HCT116 (cell line): ENCODE data around the gene GCN1. TPM values are rescaled to one million over a fixed set of nuclear protein-coding genes. Genes with fewer than 3 reads are reported as not detected.

Experiments
- ATAC-seq: fragments of 200-7000 bp; cut with Tn5 transposase; 2 replicates; pipeline ENCODE4 v1.9.1; 2020; ENCODE audit warnings: mild to moderate bottlenecking, moderate library complexity
- BruUV-seq: library from RNA; stranded (reverse); fragments of 400-500 nt; replicated peaks from 2 replicates; lab custom pipeline; 2021; lab: Mats Ljungman, UMichigan
- CTCF ChIA-PET: fragments of 300-600 bp; sonication (Branson Sonifier 250); formaldehyde crosslinking; loops from one replicate; lab custom pipeline; 2021; ENCODE audit warnings: antibody characterized with exemption; lab: Charles Lee
- POLR2A ChIA-PET: fragments of 300-600, 350-600 bp; sonication (Branson Sonifier 250); formaldehyde crosslinking; loops from one replicate; lab custom pipeline; 2021; ENCODE audit warnings: antibody characterized with exemption; lab: Charles Lee
- RAD21 ChIA-PET, 2 experiments: fragments of 300-600 bp; sonication (Branson Sonifier 250); formaldehyde crosslinking; loops; one replicate each; lab custom pipeline; 2023; ENCODE audit warnings: low total read pairs in 2 of 2; ENCODE audit not compliant: uncharacterized antibody in 2 of 2, unreplicated experiment in 2 of 2, low non-redundant PET in 1 of 2; lab: Charles Lee
- DNase-seq: peaks from one replicate; pipeline ENCODE4 v3.0.0-alpha.2; 2010; ENCODE audit warnings: low read depth, low spot score
- H2AFZ ChIP-seq: fragments of 200-600 bp; shearing (Covaris generic), sonication (generic); 2 replicates; pipeline ENCODE4 v1.6.1; 2017; ENCODE audit warnings: low read depth, mixed run types, mixed read lengths, antibody characterized with exemption, low read length; ENCODE audit not compliant: poor library complexity, severe bottlenecking
- H3K27ac ChIP-seq: 2 replicates; pipeline ENCODE4 v1.5.1; 2012; ENCODE audit warnings: low read depth, low read length
- H3K27me3 ChIP-seq: fragments of 200-600 bp; sonication (generic); 2 replicates; pipeline ENCODE4 v1.6.1; 2016; ENCODE audit warnings: mixed run types, low read length, mixed read lengths; ENCODE audit not compliant: insufficient read depth
- H3K36me3 ChIP-seq, 2 experiments: fragments of 200-500 bp in 1 of 2; fragments of 200-600 bp in 1 of 2; sonication (Bioruptor generic) in 1 of 2; sonication (generic) in 1 of 2; 2 replicates each; pipeline versions ENCODE4 v1.5.1 to v1.6.1; 2014 to 2016; ENCODE audit warnings: low read length in 2 of 2, inconsistent platforms in 1 of 2, mixed read lengths in 1 of 2, mixed run types in 1 of 2; ENCODE audit not compliant: insufficient read depth in 2 of 2, control insufficient read depth in 1 of 2
- H3K4me1 ChIP-seq, 2 experiments: fragments of 200-600 bp in 1 of 2; sonication (generic) in 1 of 2; 2 replicates each; pipeline versions ENCODE4 v1.5.1 to v1.6.1; 2012 to 2017; ENCODE audit warnings: low read length in 2 of 2, inconsistent platforms in 1 of 2, mild to moderate bottlenecking in 1 of 2, mixed read lengths in 1 of 2, mixed run types in 1 of 2, moderate library complexity in 1 of 2; ENCODE audit not compliant: insufficient read depth in 2 of 2, control insufficient read depth in 1 of 2
- H3K4me2 ChIP-seq: fragments of 200-600 bp; sonication (generic); 2 replicates; pipeline ENCODE4 v1.6.1; 2017; ENCODE audit warnings: mixed run types, low read length, mixed read lengths
- H3K4me3 ChIP-seq, 2 experiments: fragments of 200-600 bp in 1 of 2; sonication (generic) in 1 of 2; replicated peaks in 1 of 2; 2 replicates each; pipeline ENCODE4 v1.5.1; 2011 to 2016; ENCODE audit warnings: low read length in 2 of 2, control low read depth in 1 of 2, low read depth in 1 of 2, mild to moderate bottlenecking in 1 of 2, mixed read lengths in 1 of 2, mixed run types in 1 of 2
- H3K79me2 ChIP-seq: fragments of 200-600 bp; sonication (generic); 2 replicates; pipeline ENCODE4 v1.6.1; 2017; ENCODE audit warnings: mild to moderate bottlenecking, mixed run types, low read length, moderate library complexity, mixed read lengths; ENCODE audit not compliant: insufficient read depth
- H3K9ac ChIP-seq: fragments of 200-600 bp; sonication (generic); 2 replicates; pipeline ENCODE4 v1.6.1; 2016; ENCODE audit warnings: low read length, mixed read lengths
- H3K9me2 ChIP-seq: fragments of 200-600 bp; sonication (generic), shearing (Covaris generic); 2 replicates; pipeline ENCODE4 v1.6.1; 2017; ENCODE audit warnings: mixed run types, mild to moderate bottlenecking, moderate library complexity; ENCODE audit not compliant: insufficient read depth
- H3K9me3 ChIP-seq, 2 experiments: fragments of 200-500 bp in 1 of 2; fragments of 200-600 bp in 1 of 2; sonication (Bioruptor generic) in 1 of 2; sonication (generic) in 1 of 2; 2 replicates each; pipeline ENCODE4 v1.6.1; 2014 to 2017; ENCODE audit warnings: low read length in 2 of 2, mixed read lengths in 2 of 2, inconsistent platforms in 1 of 2, low read depth in 1 of 2, mild to moderate bottlenecking in 1 of 2, mixed run types in 1 of 2, moderate library complexity in 1 of 2; ENCODE audit not compliant: control insufficient read depth in 1 of 2, insufficient read depth in 1 of 2
- H4K20me1 ChIP-seq: fragments of 200-600 bp; sonication (generic), shearing (Covaris generic); 2 replicates; pipeline ENCODE4 v1.6.1; 2017; ENCODE audit warnings: mixed run types, mild to moderate bottlenecking, moderate library complexity; ENCODE audit not compliant: insufficient read depth
- CEBPB ChIP-seq: IDR thresholded peaks from 2 replicates; pipeline ENCODE4 v1.6.1; 2012; ENCODE audit warnings: low read depth
- CTCF ChIP-seq, 3 experiments: fragments of 200-600 bp in 1 of 3; sonication (generic) in 1 of 3; IDR thresholded peaks in 2 of 3; conservative IDR thresholded peaks in 1 of 3; 2 replicates each; pipeline ENCODE4 v1.5.1; 2012 to 2017; ENCODE audit warnings: low read depth in 2 of 3, low read length in 2 of 3, antibody characterized with exemption in 1 of 3, borderline replicate concordance in 1 of 3, control low read depth in 1 of 3, mild to moderate bottlenecking in 1 of 3, mixed read lengths in 1 of 3, mixed run types in 1 of 3, moderate library complexity in 1 of 3; ENCODE audit not compliant: insufficient read depth in 1 of 3
- ELF1 ChIP-seq: IDR thresholded peaks from 2 replicates; pipeline ENCODE4 v1.6.1; 2012; ENCODE audit warnings: low read depth, borderline replicate concordance
- FOSL1 ChIP-seq: IDR thresholded peaks from 2 replicates; pipeline ENCODE4 v1.6.1; 2012; ENCODE audit warnings: low read depth
- JUND ChIP-seq: IDR thresholded peaks from 2 replicates; pipeline ENCODE4 v1.6.1; 2012
- YY1 ChIP-seq: IDR thresholded peaks from 2 replicates; pipeline ENCODE4 v1.6.1; 2011; ENCODE audit warnings: low read length, low read depth, moderate library complexity, mild to moderate bottlenecking; ENCODE audit not compliant: insufficient replicate concordance; ENCODE audit errors: extremely low read depth
- ZBTB33 ChIP-seq: IDR thresholded peaks from 2 replicates; pipeline ENCODE4 v1.6.1; 2011; ENCODE audit warnings: mild to moderate bottlenecking, low read length, moderate library complexity; ENCODE audit not compliant: insufficient replicate concordance; ENCODE audit errors: extremely low read depth
- intact Hi-C: fragments of 100-400 bp; cut with micrococcal nuclease; formaldehyde crosslinking; loops from 2 replicates; pipeline ENCODE4 v1.10.0; 2022
- total RNA-seq: library from RNA; stranded (reverse); gene quantifications from one replicate; pipeline ENCODE4 v1.2.1, GENCODE V29; 2021; ENCODE audit not compliant: unreplicated experiment

The GCN1 gene
- total RNA-seq, 1 experiment from 2014 or later, result 184 TPM

- Histone ChIP-seq H3K27me3 (no peaks in the 10 kb centered on the region), H3K4me2 (peak overlapping the region; percentile 90), H3K9me3 (no peaks in the 10 kb centered on the region), H3K9me2 (no peaks in the 10 kb centered on the region), H4K20me1 (peaks cover 14% of the 10 kb centered on the region), H3K27ac (peak overlapping the region; percentile 86), H3K36me3 (peaks cover 25 to 45% of the 10 kb centered on the region in 2 experiments), H3K79me2 (peaks cover 61% of the 10 kb centered on the region), H2AFZ (no peak overlapping the region), H3K4me1 (peaks cover 21 to 59% of the 10 kb centered on the region in 2 experiments; a peak in 3 of 4 replicates), H3K9ac (peak overlapping the region; percentile 100), H3K4me3 (peak overlapping the region; percentile 59 to 99)
- intact Hi-C loops, result no loop called here
- ATAC-seq (no peak), DNase-seq (no peak)
- ChIA-PET RAD21 (no interaction called here), POLR2A (interaction anchor here (2.5 to 10.6 kb wide), 4 partner anchors 32 to 93 kb away, joined by 22 to 223 read pairs (median 82); partner anchors contain the start of genes RAB35, RNU4-1 and RNU4-2), CTCF (no interaction called here)
- no TSS peak for BruUV-seq
- TF ChIP-seq CEBPB, result no peak
- no peak for TF ChIP-seq FOSL1
- no peak for TF ChIP-seq YY1
- no peak for TF ChIP-seq JUND
These were observed 4.5 kb upstream of the GCN1 start for GRCh38 chr12:120199025-120199424.

- POLR2A ChIA-PET, result interaction anchor here (0.9 to 10.6 kb wide), 3 partner anchors 30 to 94 kb away, joined by 4 to 223 read pairs (median 6); partner anchors contain the start of genes RNU4-1 and RNU4-2
- no peaks in the 10 kb centered on the region for H3K9me3 ChIP-seq
- H3K27me3 ChIP-seq, result no peaks in the 10 kb centered on the region
- H4K20me1 ChIP-seq, result peaks cover 14% of the 10 kb centered on the region
- BruUV-seq, result no TSS peak
- H3K4me3 ChIP-seq, result no peak overlapping the region
- ATAC-seq, result no peak
- peaks cover 74% of the 10 kb centered on the region for H3K79me2 ChIP-seq
- H3K27ac ChIP-seq, result peak overlapping the region; percentile 86
- intact Hi-C loops, result no loop called here
- RAD21 ChIA-PET, result interaction anchor here in 1 of 2 experiments (0.8 kb wide), 1 partner anchor 40 kb away, joined by 3 read pairs; no protein-coding TSS in a partner anchor
- H3K9me2 ChIP-seq, result no peaks in the 10 kb centered on the region
- H3K9ac ChIP-seq, result peak overlapping the region; percentile 86; the same call in 1 of the 2 replicates
- no peak for TF ChIP-seq CTCF (IDR thresholded peaks at IDR 0.05 in 2 of 3, conservative IDR thresholded peaks at IDR 0.05 in 1 of 3; ENCODE audit: borderline replicate concordance in 1 of 3, insufficient read depth in 1 of 3, low read depth in 2 of 3, low read length in 2 of 3)
- no peak for TF ChIP-seq ELF1
- no peak for TF ChIP-seq FOSL1
- TF ChIP-seq ZBTB33, result no peak
- TF ChIP-seq, all 23 proteins: peak for 0
- Histone ChIP-seq H2AFZ (no peak overlapping the region), H3K36me3 (peaks cover 25 to 45% of the 10 kb centered on the region in 2 experiments), H3K4me1 (peaks cover 23 to 63% of the 10 kb centered on the region in 2 experiments; a peak in 3 of 4 replicates), H3K4me2 (peak overlapping the region; percentile 90)
- CTCF ChIA-PET, result no interaction called here
- DNase-seq, result no peak
These were observed 3.0 kb upstream of the GCN1 start for GRCh38 chr12:120197542-120197887.
